Activated CD4-positive, alpha-beta memory T cell treated with anti-CD3 and anti-CD28 coated beads for 36 hours (primary cell): ENCODE results near the gene PTPRN2. TPM values are rescaled to one million over a fixed set of nuclear protein-coding genes. Genes with fewer than 3 reads are reported as not detected.

Experiments
- CTCF ChIA-PET: fragments of 350-600 bp; sonication (Branson Sonifier 250); formaldehyde crosslinking; loops from one replicate; lab custom pipeline; 2021; ENCODE audit warnings: antibody characterized with exemption, inconsistent platforms; lab: Charles Lee
- POLR2A ChIA-PET: fragments of 350-600 bp; sonication (Branson Sonifier 250); formaldehyde crosslinking; loops from one replicate; lab custom pipeline; 2021; ENCODE audit warnings: antibody characterized with exemption; lab: Charles Lee
- DNase-seq: peaks from one replicate; pipeline ENCODE4 v3.0.0-alpha.2; 2020
- H3K27ac Mint-ChIP-seq: one replicate; pipeline ENCODE4 v1.8.0; 2021; ENCODE audit warnings: mixed read lengths
- H3K27me3 Mint-ChIP-seq: one replicate; pipeline ENCODE4 v1.8.0; 2021; ENCODE audit warnings: mixed read lengths
- H3K36me3 Mint-ChIP-seq: one replicate; pipeline ENCODE4 v1.8.0; 2021; ENCODE audit warnings: mixed read lengths
- H3K4me1 Mint-ChIP-seq: one replicate; pipeline ENCODE4 v1.8.0; 2021; ENCODE audit warnings: low read depth, mixed read lengths
- H3K4me3 Mint-ChIP-seq: one replicate; pipeline ENCODE4 v1.8.0; 2021; ENCODE audit warnings: mild to moderate bottlenecking, mixed read lengths
- H3K9me3 Mint-ChIP-seq: one replicate; pipeline ENCODE4 v1.8.0; 2021; ENCODE audit warnings: mixed read lengths
- intact Hi-C: fragments of 100-400 bp; cut with micrococcal nuclease; formaldehyde crosslinking; loops from one replicate; pipeline ENCODE4 v1.15.1; 2023
- total RNA-seq, 2 experiments: library from RNA; stranded (reverse); gene quantifications; one replicate each; pipeline ENCODE4 v1.2.3, GENCODE V29; 2021

Gene PTPRN2
- total RNA-seq, 2 experiments from 2014 or later: 0.51 to 0.64 TPM

GRCh38 chr7:157574120-157574825 lies 1013.4 kb downstream of the PTPRN2 start:
- intact Hi-C loops: no loop called here
- peak; percentile 43 for DNase-seq
- H3K27ac Mint-ChIP-seq: peak overlapping the region; percentile 59
- no peaks in the 10 kb centered on the region for H3K9me3 Mint-ChIP-seq
- H3K4me1 Mint-ChIP-seq: peaks cover 39% of the 10 kb centered on the region
- CTCF ChIA-PET: interaction anchor here (0.6 kb wide), 1 partner anchor 142 kb away, joined by 3 read pairs; no protein-coding TSS in a partner anchor
- no peaks in the 10 kb centered on the region for H3K36me3 Mint-ChIP-seq
- POLR2A ChIA-PET: no interaction called here
- no peaks in the 10 kb centered on the region for H3K27me3 Mint-ChIP-seq
- H3K4me3 Mint-ChIP-seq: no peak overlapping the region

- Mint-ChIP-seq H3K27ac (no peak overlapping the region), H3K36me3 (no peaks in the 10 kb centered on the region), H3K9me3 (no peaks in the 10 kb centered on the region), H3K27me3 (no peaks in the 10 kb centered on the region), H3K4me3 (no peak overlapping the region), H3K4me1 (peaks cover 49% of the 10 kb centered on the region)
- ChIA-PET CTCF (interaction anchor here (0.7 kb wide), 1 partner anchor 116 kb away, joined by 3 read pairs; no protein-coding TSS in a partner anchor), POLR2A (no interaction called here)
- intact Hi-C loops: no loop called here
- peak; percentile 15 for DNase-seq
These were observed 1014.4 kb downstream of the PTPRN2 start for GRCh38 chr7:157573244-157573643.

- intact Hi-C loops: no loop called here
- ChIA-PET CTCF (interaction anchor here (0.7 kb wide), 1 partner anchor 116 kb away, joined by 3 read pairs; no protein-coding TSS in a partner anchor), POLR2A (no interaction called here)
- no peaks in the 10 kb centered on the region for H3K9me3 Mint-ChIP-seq
- DNase-seq: no peak
- H3K36me3 Mint-ChIP-seq: no peaks in the 10 kb centered on the region
- no peaks in the 10 kb centered on the region for H3K27me3 Mint-ChIP-seq
- peaks cover 53% of the 10 kb centered on the region for H3K4me1 Mint-ChIP-seq
- H3K27ac Mint-ChIP-seq: no peak overlapping the region
- no peak overlapping the region for H3K4me3 Mint-ChIP-seq
These were observed 1015.0 kb downstream of the PTPRN2 start for GRCh38 chr7:157572622-157573021.

- ChIA-PET CTCF (no interaction called here), POLR2A (no interaction called here)
- Mint-ChIP-seq H3K9me3 (no peaks in the 10 kb centered on the region), H3K27ac (peak overlapping the region; percentile 8), H3K27me3 (no peaks in the 10 kb centered on the region), H3K4me1 (peaks cover 44% of the 10 kb centered on the region), H3K4me3 (no peak overlapping the region), H3K36me3 (no peaks in the 10 kb centered on the region)
- peak; percentile 42 for DNase-seq
- intact Hi-C loops: no loop called here
These were observed 1017.0 kb downstream of the PTPRN2 start for GRCh38 chr7:157570531-157571200.

- POLR2A ChIA-PET: no interaction called here
- Mint-ChIP-seq H3K4me3 (peak overlapping the region; percentile 24), H3K27ac (peak overlapping the region; percentile 8)
These were observed 1017.7 kb downstream of the PTPRN2 start for GRCh38 chr7:157569967-157570366.

GRCh38 chr7:157568770-157569584 lies 1018.6 kb downstream of the PTPRN2 start:
- intact Hi-C loops: loop anchor here (2.0 kb wide), 3 partner anchors 44 to 78 kb away; no protein-coding TSS in a partner anchor
- ChIA-PET POLR2A (no interaction called here), CTCF (no interaction called here)
- H3K9me3 Mint-ChIP-seq: no peaks in the 10 kb centered on the region
- H3K4me3 Mint-ChIP-seq: peak overlapping the region; percentile 85
- peak; percentile 74 for DNase-seq
- peak overlapping the region; percentile 55 for H3K27ac Mint-ChIP-seq
- H3K27me3 Mint-ChIP-seq: no peaks in the 10 kb centered on the region
- H3K36me3 Mint-ChIP-seq: no peaks in the 10 kb centered on the region
- peaks cover 40% of the 10 kb centered on the region for H3K4me1 Mint-ChIP-seq

More at GRCh38 chr7:157569967-157570366, 1017.7 kb downstream of the PTPRN2 start:
- CTCF ChIA-PET: no interaction called here
- H3K9me3 Mint-ChIP-seq: no peaks in the 10 kb centered on the region
- DNase-seq: no peak
- no peaks in the 10 kb centered on the region for H3K27me3 Mint-ChIP-seq
- H3K4me1 Mint-ChIP-seq: peaks cover 42% of the 10 kb centered on the region
- intact Hi-C loops: loop anchor here (2.0 kb wide), 3 partner anchors 43 to 79 kb away; no protein-coding TSS in a partner anchor
- H3K36me3 Mint-ChIP-seq: no peaks in the 10 kb centered on the region

GRCh38 chr7:157568106-157568769 lies 1019.4 kb downstream of the PTPRN2 start:
- H3K36me3 Mint-ChIP-seq: no peaks in the 10 kb centered on the region
- intact Hi-C loops: loop anchor here (2.0 kb wide), 3 partner anchors 45 to 77 kb away; no protein-coding TSS in a partner anchor
- H3K27me3 Mint-ChIP-seq: no peaks in the 10 kb centered on the region
- H3K4me1 Mint-ChIP-seq: peaks cover 33% of the 10 kb centered on the region
- DNase-seq: no peak
- no peak overlapping the region for H3K27ac Mint-ChIP-seq
- H3K9me3 Mint-ChIP-seq: no peaks in the 10 kb centered on the region
- POLR2A ChIA-PET: no interaction called here
- CTCF ChIA-PET: no interaction called here
- H3K4me3 Mint-ChIP-seq: peak overlapping the region; percentile 85

GRCh38 chr7:157567666-157568065 lies 1020.0 kb downstream of the PTPRN2 start:
- intact Hi-C loops: loop anchor here (2.0 kb wide), 3 partner anchors 45 to 77 kb away; no protein-coding TSS in a partner anchor
- H3K4me1 Mint-ChIP-seq: peaks cover 31% of the 10 kb centered on the region
- no peaks in the 10 kb centered on the region for H3K36me3 Mint-ChIP-seq
- H3K4me3 Mint-ChIP-seq: no peak overlapping the region
- no peak for DNase-seq
- POLR2A ChIA-PET: no interaction called here
- H3K27me3 Mint-ChIP-seq: no peaks in the 10 kb centered on the region
- H3K27ac Mint-ChIP-seq: no peak overlapping the region
- no peaks in the 10 kb centered on the region for H3K9me3 Mint-ChIP-seq
- CTCF ChIA-PET: no interaction called here

- DNase-seq: no peak
- no peak overlapping the region for H3K27ac Mint-ChIP-seq
- peaks cover 29% of the 10 kb centered on the region for H3K4me1 Mint-ChIP-seq
- no peaks in the 10 kb centered on the region for H3K9me3 Mint-ChIP-seq
- no peaks in the 10 kb centered on the region for H3K36me3 Mint-ChIP-seq
- CTCF ChIA-PET: no interaction called here
- POLR2A ChIA-PET: no interaction called here
- H3K4me3 Mint-ChIP-seq: no peak overlapping the region
- intact Hi-C loops: no loop called here
- H3K27me3 Mint-ChIP-seq: no peaks in the 10 kb centered on the region
These were observed 1021.0 kb downstream of the PTPRN2 start for GRCh38 chr7:157566631-157567006.

- no peak overlapping the region for H3K27ac Mint-ChIP-seq
- intact Hi-C loops: no loop called here
These were observed 1021.5 kb downstream of the PTPRN2 start for GRCh38 chr7:157565981-157566630.

GRCh38 chr7:157565201-157565626 lies 1022.4 kb downstream of the PTPRN2 start:
- DNase-seq: no peak
- H3K9me3 Mint-ChIP-seq: no peaks in the 10 kb centered on the region
- H3K36me3 Mint-ChIP-seq: no peaks in the 10 kb centered on the region
- no peak overlapping the region for H3K27ac Mint-ChIP-seq
- ChIA-PET CTCF (no interaction called here), POLR2A (no interaction called here)
- H3K27me3 Mint-ChIP-seq: no peaks in the 10 kb centered on the region
- no peak overlapping the region for H3K4me3 Mint-ChIP-seq
- peaks cover 25% of the 10 kb centered on the region for H3K4me1 Mint-ChIP-seq
- intact Hi-C loops: no loop called here

More at GRCh38 chr7:157565981-157566630, 1021.5 kb downstream of the PTPRN2 start:
- ChIA-PET CTCF (no interaction called here), POLR2A (no interaction called here)
- Mint-ChIP-seq H3K9me3 (no peaks in the 10 kb centered on the region), H3K27me3 (no peaks in the 10 kb centered on the region), H3K4me1 (peaks cover 29% of the 10 kb centered on the region), H3K4me3 (no peak overlapping the region), H3K36me3 (no peaks in the 10 kb centered on the region)
- no peak for DNase-seq
